ENCODE data around the gene APOO.

APOO gene

DNA sequence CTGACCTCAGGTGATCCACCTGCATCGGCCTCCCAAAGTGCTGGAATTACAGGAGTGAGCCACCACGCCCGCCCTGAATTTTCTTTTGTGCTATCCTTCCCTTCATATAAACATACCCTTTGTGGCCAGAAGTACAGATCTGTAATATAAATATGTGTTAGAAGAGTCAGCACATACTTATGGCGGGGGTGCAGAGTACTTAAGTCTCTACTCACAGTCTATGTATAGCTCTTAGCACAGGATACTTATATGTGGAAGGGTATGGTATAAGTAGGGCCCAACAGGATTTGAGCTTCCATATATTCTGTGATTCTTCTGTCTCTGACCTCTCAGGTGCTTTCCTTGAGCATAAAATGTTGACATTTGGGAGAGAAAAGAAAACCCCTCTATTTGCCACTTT lies 18.3 kb upstream of the APOO start:
- TF ChIP-seq, protein P1, sequence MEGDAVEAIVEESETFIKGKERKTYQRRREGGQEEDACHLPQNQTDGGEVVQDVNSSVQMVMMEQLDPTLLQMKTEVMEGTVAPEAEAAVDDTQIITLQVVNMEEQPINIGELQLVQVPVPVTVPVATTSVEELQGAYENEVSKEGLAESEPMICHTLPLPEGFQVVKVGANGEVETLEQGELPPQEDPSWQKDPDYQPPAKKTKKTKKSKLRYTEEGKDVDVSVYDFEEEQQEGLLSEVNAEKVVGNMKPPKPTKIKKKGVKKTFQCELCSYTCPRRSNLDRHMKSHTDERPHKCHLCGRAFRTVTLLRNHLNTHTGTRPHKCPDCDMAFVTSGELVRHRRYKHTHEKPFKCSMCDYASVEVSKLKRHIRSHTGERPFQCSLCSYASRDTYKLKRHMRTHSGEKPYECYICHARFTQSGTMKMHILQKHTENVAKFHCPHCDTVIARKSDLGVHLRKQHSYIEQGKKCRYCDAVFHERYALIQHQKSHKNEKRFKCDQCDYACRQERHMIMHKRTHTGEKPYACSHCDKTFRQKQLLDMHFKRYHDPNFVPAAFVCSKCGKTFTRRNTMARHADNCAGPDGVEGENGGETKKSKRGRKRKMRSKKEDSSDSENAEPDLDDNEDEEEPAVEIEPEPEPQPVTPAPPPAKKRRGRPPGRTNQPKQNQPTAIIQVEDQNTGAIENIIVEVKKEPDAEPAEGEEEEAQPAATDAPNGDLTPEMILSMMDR (IDR thresholded peaks at IDR 0.05; ENCODE audit: extremely low read depth, missing control alignments): no peak
- no peak for DNase-seq (ENCODE audit: low spot score)

DNA sequence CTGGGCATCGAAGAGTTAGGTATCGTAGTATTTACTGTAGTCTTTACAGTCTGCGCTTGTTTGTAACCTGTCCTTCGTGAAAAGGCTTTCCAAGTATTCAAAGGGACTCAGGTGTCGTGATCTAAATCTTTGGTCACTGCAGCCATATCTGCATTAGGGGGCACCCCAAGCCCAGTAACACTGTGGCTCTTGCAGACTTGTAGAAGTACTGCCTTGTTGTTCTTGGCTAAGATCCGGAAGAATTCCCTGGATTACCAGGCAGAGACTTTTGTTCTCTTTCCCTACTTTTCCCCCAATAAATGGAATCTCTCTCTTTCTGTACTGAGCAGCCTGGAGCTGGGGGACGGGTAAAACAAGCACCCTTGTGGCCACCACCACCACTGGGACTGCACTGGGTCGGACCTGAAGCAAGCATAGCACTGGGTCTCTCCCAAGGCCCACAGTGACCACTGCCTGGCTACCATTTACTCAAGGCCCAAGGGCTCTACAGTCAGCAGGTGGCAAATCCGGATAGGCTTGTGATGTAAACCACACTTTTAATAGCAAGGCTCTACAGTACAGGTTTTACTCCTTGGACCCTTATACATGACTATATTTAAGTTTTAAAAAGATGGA lies 12.1 kb upstream of the APOO start:
- DNase-seq (ENCODE audit: low spot score): no peak
- TF ChIP-seq, protein P1 (IDR thresholded peaks at IDR 0.05; ENCODE audit: extremely low read depth, missing control alignments): no peak

DNA sequence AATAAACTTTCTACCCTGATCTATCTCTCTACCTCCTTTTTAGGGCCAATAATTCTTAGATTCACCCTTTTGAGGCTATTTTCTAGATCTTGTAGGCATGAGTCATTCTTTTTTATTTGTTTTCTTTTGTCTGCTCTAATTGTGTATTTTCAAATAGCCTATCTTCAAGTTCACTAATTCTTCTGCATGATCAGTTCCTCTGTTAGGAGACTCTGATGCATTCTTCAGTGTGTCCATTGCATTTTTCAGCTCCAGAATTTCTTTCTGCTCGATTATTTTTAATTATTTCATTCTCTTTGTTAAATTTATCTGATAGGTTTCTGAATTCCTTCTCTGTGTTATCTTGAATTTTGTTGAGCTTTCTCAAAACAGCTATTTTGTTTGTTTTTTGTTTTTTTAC lies 11.4 kb upstream of the APOO start:
- DNase-seq (ENCODE audit: low spot score): no peak
- TF ChIP-seq, protein P1 (IDR thresholded peaks at IDR 0.05; ENCODE audit: extremely low read depth, missing control alignments): no peak

DNA sequence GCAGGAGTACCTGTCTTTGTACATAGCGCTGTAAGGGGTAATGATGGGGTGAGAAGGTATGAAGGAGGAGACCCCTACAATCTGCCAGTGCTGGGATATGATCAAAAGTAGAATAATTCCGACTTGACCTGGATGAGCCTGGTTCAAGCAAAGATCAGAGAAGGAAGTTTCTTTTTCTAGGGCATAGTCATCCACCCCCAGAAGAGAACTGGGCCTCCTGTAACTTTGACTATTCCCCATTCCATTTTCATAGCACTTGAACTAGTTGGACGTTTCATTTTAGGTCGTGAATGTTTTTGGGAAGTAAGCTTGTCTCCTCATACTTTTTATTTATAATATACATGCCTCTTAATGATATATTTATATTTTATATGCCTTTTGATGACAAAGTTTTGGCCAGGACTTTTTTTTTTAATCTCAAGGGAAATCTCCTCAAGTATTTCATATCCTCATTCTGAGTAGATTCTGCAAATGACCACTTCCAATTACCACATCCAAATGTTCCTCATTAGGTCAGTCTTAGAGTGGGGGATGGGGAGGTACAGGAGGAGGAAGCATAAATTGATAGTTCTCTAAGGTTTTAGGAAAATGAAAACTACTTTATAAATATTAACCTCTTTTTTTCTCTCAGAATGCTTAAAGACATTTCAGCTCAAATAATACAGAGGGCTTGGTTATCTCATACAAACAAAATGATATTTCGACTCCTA lies 3.5 kb upstream of the APOO start:
- TF ChIP-seq, protein P1 (IDR thresholded peaks at IDR 0.05; ENCODE audit: extremely low read depth, missing control alignments): no peak
- DNase-seq (ENCODE audit: low spot score): no peak

DNA sequence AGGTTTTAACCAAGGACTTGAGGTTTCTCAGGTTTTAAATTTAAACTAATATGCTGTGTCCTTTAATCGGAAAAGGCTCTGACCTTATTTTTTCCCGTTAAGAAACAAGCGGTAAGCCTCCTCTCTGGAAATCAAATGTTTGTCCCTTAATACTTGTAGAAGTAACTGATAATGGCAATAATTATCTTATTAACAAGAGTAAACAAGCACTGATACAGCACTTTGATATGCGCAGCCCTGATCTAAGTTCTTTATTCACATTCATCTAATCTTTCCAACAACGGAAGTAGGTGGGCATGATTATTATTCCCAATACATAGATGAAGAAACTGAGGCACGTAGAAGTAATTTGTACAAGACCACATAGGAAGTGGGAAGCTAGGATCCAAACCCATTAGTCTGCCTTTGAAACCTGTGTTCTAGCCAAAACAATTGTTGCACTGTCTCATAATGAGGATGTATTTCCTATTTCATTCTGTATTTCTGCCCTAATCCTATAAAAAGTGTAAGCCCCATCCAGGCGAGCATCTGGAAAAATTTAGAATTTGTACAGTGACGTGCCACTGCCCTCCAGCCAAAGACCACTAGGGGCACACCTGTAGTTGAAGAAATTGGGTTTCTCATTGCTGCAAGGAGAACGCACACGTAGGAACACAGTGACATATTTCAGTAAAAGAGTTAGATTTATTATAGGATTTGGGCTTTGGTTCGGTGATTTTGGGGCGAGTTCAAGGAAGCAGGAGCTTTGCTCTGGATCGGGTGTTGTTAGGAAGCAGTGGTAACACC lies 674 bp upstream of the APOO start:
- TF ChIP-seq, protein P1 (IDR thresholded peaks at IDR 0.05; ENCODE audit: extremely low read depth, missing control alignments): no peak
- DNase-seq (ENCODE audit: low spot score): no peak

DNA sequence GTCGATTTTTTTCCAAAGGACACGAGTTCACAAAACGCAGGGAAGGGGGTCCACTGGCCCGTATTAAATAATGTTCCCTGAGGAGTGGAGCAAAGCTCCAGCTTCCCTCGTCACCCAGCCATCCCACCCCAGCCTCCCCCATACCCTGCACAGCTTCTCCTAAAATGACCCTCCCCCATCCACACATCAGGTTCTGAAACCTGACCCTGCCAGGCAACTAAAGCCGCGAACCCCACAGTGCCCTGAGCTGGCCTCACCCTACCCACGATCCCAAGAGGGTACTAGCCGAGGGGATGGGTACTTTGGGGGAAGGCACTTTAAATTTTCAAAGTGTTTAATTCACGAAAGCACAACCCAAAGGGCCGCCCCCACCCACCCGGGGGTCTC lies 634 bp downstream of the APOO start:
- TF ChIP-seq, protein P1 (IDR thresholded peaks at IDR 0.05; ENCODE audit: extremely low read depth, missing control alignments): no peak
- DNase-seq (ENCODE audit: low spot score): no peak

DNA sequence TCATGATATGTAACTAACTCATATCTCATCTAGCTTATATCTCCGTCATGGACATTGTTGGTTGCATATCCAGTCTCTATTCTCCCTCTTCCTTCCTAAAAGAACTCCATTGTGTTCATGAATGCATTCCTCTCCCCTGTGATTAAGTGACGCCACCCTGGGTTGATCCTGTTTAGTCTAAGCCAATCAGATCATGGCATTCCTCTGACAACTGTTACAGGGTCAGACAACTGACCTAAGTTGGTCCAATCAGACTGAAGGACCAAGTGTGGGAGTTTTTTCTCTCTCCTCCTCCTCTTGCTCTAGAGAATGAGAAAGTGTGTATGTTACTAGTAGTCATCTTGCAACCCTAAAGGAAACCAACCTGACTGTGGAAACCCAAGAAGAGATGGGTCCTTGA lies 3.6 kb downstream of the APOO start:
- TF ChIP-seq, protein P1 (IDR thresholded peaks at IDR 0.05; ENCODE audit: extremely low read depth, missing control alignments): no peak
- no peak for DNase-seq (ENCODE audit: low spot score)
